ENCODE data around the gene NUCB1. TPM values are rescaled to one million over a fixed set of nuclear protein-coding genes. Genes with fewer than 3 reads are reported as not detected.
A peak's percentile ranks its signal among the peaks of the same experiment; 100 is the strongest.

NUCB1 gene
- total and polyA plus RNA-seq, 9 of the 15 experiments (the other 6 are each of a cell fraction or from before 2014, with no cell fraction given) = 3.1 to 153 (median 71.7) TPM

DNA sequence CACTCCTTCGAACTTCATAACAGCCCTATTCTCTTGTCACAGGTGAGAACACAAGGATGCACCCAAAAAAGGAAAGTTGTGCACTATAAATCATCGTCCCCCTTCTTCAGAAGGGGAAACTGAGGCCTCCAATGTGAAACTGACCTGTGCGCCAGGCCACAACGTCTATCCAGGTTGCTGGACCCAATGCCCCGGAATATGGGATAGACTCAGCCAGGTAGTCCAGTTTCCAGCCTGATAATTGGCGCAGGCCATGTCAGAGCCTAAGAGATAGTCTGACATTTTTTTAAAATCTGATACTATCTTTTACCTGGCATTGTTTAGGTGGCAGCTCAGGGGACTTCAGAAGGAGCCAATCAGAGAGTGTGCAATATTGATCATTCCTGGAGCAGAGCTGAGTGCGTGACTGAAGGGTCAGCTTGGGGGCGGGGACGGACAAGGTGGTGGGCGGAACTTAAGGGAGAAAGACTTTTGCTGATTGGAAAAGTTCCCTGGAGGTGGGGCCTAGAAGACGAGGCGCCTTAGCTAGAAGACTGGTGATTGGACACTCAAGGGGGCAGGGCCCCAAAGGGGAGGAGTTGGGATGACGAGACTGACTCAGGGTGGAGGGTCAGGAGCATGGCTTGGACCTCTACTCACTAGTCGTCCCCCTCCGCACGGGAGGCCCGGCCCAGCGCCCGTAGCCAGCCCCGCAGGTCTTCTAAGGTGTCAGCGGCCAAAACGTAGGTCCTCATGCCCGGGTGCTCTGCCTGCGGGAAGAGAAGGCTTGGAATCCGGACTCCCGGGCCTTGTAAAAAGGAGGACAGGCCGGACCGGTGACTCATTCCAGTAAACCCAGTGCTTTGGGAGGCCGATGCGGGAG is 40.2 kb upstream of the NUCB1 start (continued):
- TF ChIP-seq ZNF41 (CRISPR knock-in tag; conservative IDR thresholded peaks at IDR 0.05) = no peak
- no peak for TF ChIP-seq UBTF (IDR thresholded peaks at IDR 0.05; ENCODE audit: borderline replicate concordance in 1 of 2, low read depth in 2 of 2, low read length in 2 of 2)
- peak; percentile 21 for TF ChIP-seq L3MBTL2 (IDR thresholded peaks at IDR 0.05)
- TF ChIP-seq MAFG (tag; conservative IDR thresholded peaks at IDR 0.05) = no peak

- intact Hi-C loops (cut with micrococcal nuclease) (no loop called here), in situ Hi-C loops (cut with MboI) (no loop called here)
- Histone ChIP-seq H3K27ac (ENCODE audit: extremely low read depth, low read depth, low read length) (no peak overlapping the region), H3K79me2 (ENCODE audit: control insufficient read depth, insufficient read depth, low read length) (peaks cover 4% of the 10 kb centered on the region; the same call in 2 of the 3 replicates), H4K20me1 (replicated peaks; ENCODE audit: control insufficient read depth, insufficient read depth, low read length) (no peaks in the 10 kb centered on the region), H3K9me3 (replicated peaks; ENCODE audit: control insufficient read depth, insufficient read depth, low read depth, low read length) (no peaks in the 10 kb centered on the region), H3K9ac (ENCODE audit: insufficient read depth in 1 of 2, low read depth in 2 of 2, low read length in 2 of 2) (peak overlapping the region in 1 of 2 experiments; percentile 50; a peak in 1 of 4 replicates), H3K4me2 (ENCODE audit: insufficient read depth, low read length) (no peak overlapping the region), H2AFZ (ENCODE audit: low read depth, low read length) (no peak overlapping the region), H3K27me3 (ENCODE audit: control insufficient read depth in 2 of 2, insufficient read depth in 2 of 2, low read length in 2 of 2) (no peaks in the 10 kb centered on the region), H3K4me1 (replicated peaks in 1 of 2; ENCODE audit: control insufficient read depth in 2 of 2, insufficient read depth in 2 of 2, low read length in 2 of 2) (peaks cover 12 to 48% of the 10 kb centered on the region in 2 experiments; a peak in 4 of 5 replicates), H3K4me3 (no peak overlapping the region), H3K9me1 (ENCODE audit: control insufficient read depth, insufficient read depth, low read length) (no peaks in the 10 kb centered on the region), H3K36me3 (ENCODE audit: control insufficient read depth, insufficient read depth, low read length) (no peaks in the 10 kb centered on the region)
- no peak for ATAC-seq
- no peak for DNase-seq (ENCODE audit: extremely low read depth in 1 of 4, low spot score in 3 of 4)
- TF ChIP-seq MEF2D (tag; conservative IDR thresholded peaks at IDR 0.05; ENCODE audit: low read depth) = no peak
- no peak for TF ChIP-seq XRCC3 (IDR thresholded peaks at IDR 0.05)
- TF ChIP-seq ZNF707 (CRISPR knock-in tag; conservative IDR thresholded peaks at IDR 0.05) = no peak
- no peak for TF ChIP-seq ZNF512 (tag; IDR thresholded peaks at IDR 0.05)
- TF ChIP-seq ZNF408 (CRISPR knock-in tag; IDR thresholded peaks at IDR 0.05; ENCODE audit: low read depth) = no peak
- no peak for TF ChIP-seq PKNOX1 (IDR thresholded peaks at IDR 0.05)
- no peak for TF ChIP-seq MTA1 (IDR thresholded peaks at IDR 0.05; ENCODE audit: borderline replicate concordance)
- no peak for TF ChIP-seq ZNF311 (CRISPR knock-in tag; IDR thresholded peaks at IDR 0.05)
- TF ChIP-seq ZNF77 (CRISPR knock-in tag; IDR thresholded peaks at IDR 0.05) = no peak
- no peak for FAIRE-seq
- no TSS peak for BruUV-seq (replicated peaks)
- 86% methylated on average over 18 of the region's 18 CpGs for WGBS (ENCODE audit: insufficient coverage, low coverage, missing lambda C conversion rate)
- ChIA-PET POLR2A (interaction anchor here (3.9 kb wide), 1 partner anchor 15 kb away, joined by 96 read pairs; the partner anchor contains the start of gene PPP1R15A), CTCF (ENCODE audit: low intra/inter-chr PET ratio) (no interaction called here)
Measured at GRCh38 chr19:48861313-48861712, 38.8 kb upstream of the NUCB1 start.
